ENCODE measurements around the gene NAGS.
"Not testable (repeated sequence)": the region's sequence is repeated elsewhere in the genome, so short reads cannot be mapped to it uniquely, and the experiment has no call there.

NAGS gene

GRCh38 chr17:43986225-43986981 lies 18.0 kb upstream of the NAGS start:
- no peak for DNase-seq

- DNase-seq, result no peak
Measured at GRCh38 chr17:43987131-43988021, 17.0 kb upstream of the NAGS start.

- no peak for DNase-seq
Measured at GRCh38 chr17:43988301-43988700, 16.1 kb upstream of the NAGS start.

GRCh38 chr17:43992641-43993040 lies 11.8 kb upstream of the NAGS start:
- no peak for DNase-seq

- DNase-seq, result peak; percentile 54
Measured at GRCh38 chr17:43994272-43995149, 9.9 kb upstream of the NAGS start.

- DNase-seq, result no peak
Measured at GRCh38 chr17:43995150-43995471, 9.3 kb upstream of the NAGS start.

- DNase-seq, result not testable (repeated sequence)
Measured at GRCh38 chr17:43997180-43997579, 7.2 kb upstream of the NAGS start.

- no peak for DNase-seq
Measured at GRCh38 chr17:43998552-43998951, 5.9 kb upstream of the NAGS start.

- no peak for DNase-seq
Measured at GRCh38 chr17:43999024-43999423, 5.4 kb upstream of the NAGS start.

- DNase-seq, result no peak
Measured at GRCh38 chr17:44000141-44000860, 4.1 kb upstream of the NAGS start.

GRCh38 chr17:44000871-44001460 lies 3.5 kb upstream of the NAGS start:
- no peak for DNase-seq

GRCh38 chr17:44001461-44001920 lies 2.9 kb upstream of the NAGS start:
- no peak for DNase-seq

GRCh38 chr17:44002141-44002848 lies 2.1 kb upstream of the NAGS start:
- no peak for DNase-seq

GRCh38 chr17:44004761-44005526 lies 522 bp downstream of the NAGS start:
- peak; percentile 2 for DNase-seq

- DNase-seq, result peak; percentile 23
Measured at GRCh38 chr17:44005527-44006271, 1.3 kb downstream of the NAGS start.

- DNase-seq, result peak; percentile 30
Measured at GRCh38 chr17:44006272-44006597, 1.8 kb downstream of the NAGS start.

GRCh38 chr17:44006598-44007345 lies 2.4 kb downstream of the NAGS start:
- peak; percentile 98 for DNase-seq

- DNase-seq, result no peak
Measured at GRCh38 chr17:44007346-44008204, 3.2 kb downstream of the NAGS start.

Measured in stimulated activated naive CD4-positive, alpha-beta T cell treated with Interleukin-2 at 50 U/mL for 16 hours (primary cell).